GM23338 (cell line): ENCODE results near the gene STX4.

Source experiments
- CREB1 ChIP-seq: fragments of 250-450 bp; sonication (Bioruptor Pico); IDR thresholded peaks from 2 replicates; pipeline ENCODE4 v1.5.0; 2020; ENCODE audit warnings: low read depth, mild to moderate bottlenecking, moderate library complexity
- ETS1 ChIP-seq: IDR thresholded peaks from 2 replicates; pipeline ENCODE4 v1.6.1; 2016; ENCODE audit warnings: antibody characterized with exemption
- EZH2 ChIP-seq: fragments of 200-600 bp; sonication (generic); IDR thresholded peaks from one replicate; pipeline ENCODE4 v1.8.0; 2017; ENCODE audit warnings: antibody characterized with exemption, mild to moderate bottlenecking, low read depth; ENCODE audit not compliant: unreplicated experiment
- EZH2phosphoT487 ChIP-seq: fragments of 200-600 bp; sonication (generic); IDR thresholded peaks from one replicate; pipeline ENCODE4 v1.8.1; 2018; ENCODE audit warnings: antibody characterized with exemption; ENCODE audit not compliant: unreplicated experiment
- JUNB ChIP-seq: IDR thresholded peaks from one replicate; pipeline ENCODE4 v1.6.1; 2016; ENCODE audit warnings: antibody characterized with exemption; ENCODE audit not compliant: unreplicated experiment
- NANOG ChIP-seq: IDR thresholded peaks from 2 replicates; pipeline ENCODE4 v1.6.1; 2016; ENCODE audit warnings: antibody characterized with exemption, borderline replicate concordance
- POLR2AphosphoS5 ChIP-seq: IDR thresholded peaks from 2 replicates; pipeline ENCODE4 v1.6.1; 2016; ENCODE audit warnings: antibody characterized with exemption, low read depth
- STAT1 ChIP-seq: IDR thresholded peaks from one replicate; pipeline ENCODE4 v1.6.1; 2016; ENCODE audit warnings: antibody characterized with exemption; ENCODE audit not compliant: unreplicated experiment
- ZNF114 ChIP-seq: fragments of 250-450 bp; sonication (Bioruptor Pico); IDR thresholded peaks from 2 replicates; pipeline ENCODE4 v1.5.0; 2020; ENCODE audit warnings: mild to moderate bottlenecking, moderate library complexity
- ZNF331 ChIP-seq: fragments of 250-450 bp; sonication (Bioruptor Pico); IDR thresholded peaks from 2 replicates; pipeline ENCODE4 v1.5.0; 2020; ENCODE audit warnings: low read depth, mild to moderate bottlenecking, moderate library complexity
- TF ChIP-seq, protein P1 (sequence below), 2 experiments: fragments of 200-600 bp in 1 of 2; sonication (generic) in 1 of 2; conservative IDR thresholded peaks; 2 replicates each; pipeline versions ENCODE4 v1.5.1 to v1.6.1; 2016 to 2017; ENCODE audit warnings: antibody characterized with exemption in 2 of 2, low read depth in 2 of 2, mild to moderate bottlenecking in 2 of 2, moderate library complexity in 1 of 2
- TF ChIP-seq, protein P2 (sequence below): IDR thresholded peaks from one replicate; pipeline ENCODE4 v1.6.1; 2018; ENCODE audit warnings: antibody characterized with exemption; ENCODE audit not compliant: unreplicated experiment
- TF ChIP-seq, protein P3 (sequence below): fragments of 250-450 bp; sonication (Bioruptor Pico); IDR thresholded peaks from 2 replicates; pipeline ENCODE4 v1.5.0; 2020; ENCODE audit warnings: mild to moderate bottlenecking, moderate library complexity

GRCh38 chr16:31043352-31043751 is 10.0 kb downstream of the STX4 start:
- TF ChIP-seq, protein P1, sequence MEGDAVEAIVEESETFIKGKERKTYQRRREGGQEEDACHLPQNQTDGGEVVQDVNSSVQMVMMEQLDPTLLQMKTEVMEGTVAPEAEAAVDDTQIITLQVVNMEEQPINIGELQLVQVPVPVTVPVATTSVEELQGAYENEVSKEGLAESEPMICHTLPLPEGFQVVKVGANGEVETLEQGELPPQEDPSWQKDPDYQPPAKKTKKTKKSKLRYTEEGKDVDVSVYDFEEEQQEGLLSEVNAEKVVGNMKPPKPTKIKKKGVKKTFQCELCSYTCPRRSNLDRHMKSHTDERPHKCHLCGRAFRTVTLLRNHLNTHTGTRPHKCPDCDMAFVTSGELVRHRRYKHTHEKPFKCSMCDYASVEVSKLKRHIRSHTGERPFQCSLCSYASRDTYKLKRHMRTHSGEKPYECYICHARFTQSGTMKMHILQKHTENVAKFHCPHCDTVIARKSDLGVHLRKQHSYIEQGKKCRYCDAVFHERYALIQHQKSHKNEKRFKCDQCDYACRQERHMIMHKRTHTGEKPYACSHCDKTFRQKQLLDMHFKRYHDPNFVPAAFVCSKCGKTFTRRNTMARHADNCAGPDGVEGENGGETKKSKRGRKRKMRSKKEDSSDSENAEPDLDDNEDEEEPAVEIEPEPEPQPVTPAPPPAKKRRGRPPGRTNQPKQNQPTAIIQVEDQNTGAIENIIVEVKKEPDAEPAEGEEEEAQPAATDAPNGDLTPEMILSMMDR (conservative IDR thresholded peaks at IDR 0.05; ENCODE audit: low read depth in 2 of 2): no peak
- TF ChIP-seq EZH2 (no peak), EZH2phosphoT487 (no peak), POLR2AphosphoS5 (no peak), ETS1 (no peak), JUNB (no peak), ZNF114 (no peak), ZNF331 (no peak), CREB1 (no peak), NANOG (no peak), STAT1 (no peak)
- TF ChIP-seq, protein P2, sequence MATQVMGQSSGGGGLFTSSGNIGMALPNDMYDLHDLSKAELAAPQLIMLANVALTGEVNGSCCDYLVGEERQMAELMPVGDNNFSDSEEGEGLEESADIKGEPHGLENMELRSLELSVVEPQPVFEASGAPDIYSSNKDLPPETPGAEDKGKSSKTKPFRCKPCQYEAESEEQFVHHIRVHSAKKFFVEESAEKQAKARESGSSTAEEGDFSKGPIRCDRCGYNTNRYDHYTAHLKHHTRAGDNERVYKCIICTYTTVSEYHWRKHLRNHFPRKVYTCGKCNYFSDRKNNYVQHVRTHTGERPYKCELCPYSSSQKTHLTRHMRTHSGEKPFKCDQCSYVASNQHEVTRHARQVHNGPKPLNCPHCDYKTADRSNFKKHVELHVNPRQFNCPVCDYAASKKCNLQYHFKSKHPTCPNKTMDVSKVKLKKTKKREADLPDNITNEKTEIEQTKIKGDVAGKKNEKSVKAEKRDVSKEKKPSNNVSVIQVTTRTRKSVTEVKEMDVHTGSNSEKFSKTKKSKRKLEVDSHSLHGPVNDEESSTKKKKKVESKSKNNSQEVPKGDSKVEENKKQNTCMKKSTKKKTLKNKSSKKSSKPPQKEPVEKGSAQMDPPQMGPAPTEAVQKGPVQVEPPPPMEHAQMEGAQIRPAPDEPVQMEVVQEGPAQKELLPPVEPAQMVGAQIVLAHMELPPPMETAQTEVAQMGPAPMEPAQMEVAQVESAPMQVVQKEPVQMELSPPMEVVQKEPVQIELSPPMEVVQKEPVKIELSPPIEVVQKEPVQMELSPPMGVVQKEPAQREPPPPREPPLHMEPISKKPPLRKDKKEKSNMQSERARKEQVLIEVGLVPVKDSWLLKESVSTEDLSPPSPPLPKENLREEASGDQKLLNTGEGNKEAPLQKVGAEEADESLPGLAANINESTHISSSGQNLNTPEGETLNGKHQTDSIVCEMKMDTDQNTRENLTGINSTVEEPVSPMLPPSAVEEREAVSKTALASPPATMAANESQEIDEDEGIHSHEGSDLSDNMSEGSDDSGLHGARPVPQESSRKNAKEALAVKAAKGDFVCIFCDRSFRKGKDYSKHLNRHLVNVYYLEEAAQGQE: no peak
- TF ChIP-seq, protein P3, sequence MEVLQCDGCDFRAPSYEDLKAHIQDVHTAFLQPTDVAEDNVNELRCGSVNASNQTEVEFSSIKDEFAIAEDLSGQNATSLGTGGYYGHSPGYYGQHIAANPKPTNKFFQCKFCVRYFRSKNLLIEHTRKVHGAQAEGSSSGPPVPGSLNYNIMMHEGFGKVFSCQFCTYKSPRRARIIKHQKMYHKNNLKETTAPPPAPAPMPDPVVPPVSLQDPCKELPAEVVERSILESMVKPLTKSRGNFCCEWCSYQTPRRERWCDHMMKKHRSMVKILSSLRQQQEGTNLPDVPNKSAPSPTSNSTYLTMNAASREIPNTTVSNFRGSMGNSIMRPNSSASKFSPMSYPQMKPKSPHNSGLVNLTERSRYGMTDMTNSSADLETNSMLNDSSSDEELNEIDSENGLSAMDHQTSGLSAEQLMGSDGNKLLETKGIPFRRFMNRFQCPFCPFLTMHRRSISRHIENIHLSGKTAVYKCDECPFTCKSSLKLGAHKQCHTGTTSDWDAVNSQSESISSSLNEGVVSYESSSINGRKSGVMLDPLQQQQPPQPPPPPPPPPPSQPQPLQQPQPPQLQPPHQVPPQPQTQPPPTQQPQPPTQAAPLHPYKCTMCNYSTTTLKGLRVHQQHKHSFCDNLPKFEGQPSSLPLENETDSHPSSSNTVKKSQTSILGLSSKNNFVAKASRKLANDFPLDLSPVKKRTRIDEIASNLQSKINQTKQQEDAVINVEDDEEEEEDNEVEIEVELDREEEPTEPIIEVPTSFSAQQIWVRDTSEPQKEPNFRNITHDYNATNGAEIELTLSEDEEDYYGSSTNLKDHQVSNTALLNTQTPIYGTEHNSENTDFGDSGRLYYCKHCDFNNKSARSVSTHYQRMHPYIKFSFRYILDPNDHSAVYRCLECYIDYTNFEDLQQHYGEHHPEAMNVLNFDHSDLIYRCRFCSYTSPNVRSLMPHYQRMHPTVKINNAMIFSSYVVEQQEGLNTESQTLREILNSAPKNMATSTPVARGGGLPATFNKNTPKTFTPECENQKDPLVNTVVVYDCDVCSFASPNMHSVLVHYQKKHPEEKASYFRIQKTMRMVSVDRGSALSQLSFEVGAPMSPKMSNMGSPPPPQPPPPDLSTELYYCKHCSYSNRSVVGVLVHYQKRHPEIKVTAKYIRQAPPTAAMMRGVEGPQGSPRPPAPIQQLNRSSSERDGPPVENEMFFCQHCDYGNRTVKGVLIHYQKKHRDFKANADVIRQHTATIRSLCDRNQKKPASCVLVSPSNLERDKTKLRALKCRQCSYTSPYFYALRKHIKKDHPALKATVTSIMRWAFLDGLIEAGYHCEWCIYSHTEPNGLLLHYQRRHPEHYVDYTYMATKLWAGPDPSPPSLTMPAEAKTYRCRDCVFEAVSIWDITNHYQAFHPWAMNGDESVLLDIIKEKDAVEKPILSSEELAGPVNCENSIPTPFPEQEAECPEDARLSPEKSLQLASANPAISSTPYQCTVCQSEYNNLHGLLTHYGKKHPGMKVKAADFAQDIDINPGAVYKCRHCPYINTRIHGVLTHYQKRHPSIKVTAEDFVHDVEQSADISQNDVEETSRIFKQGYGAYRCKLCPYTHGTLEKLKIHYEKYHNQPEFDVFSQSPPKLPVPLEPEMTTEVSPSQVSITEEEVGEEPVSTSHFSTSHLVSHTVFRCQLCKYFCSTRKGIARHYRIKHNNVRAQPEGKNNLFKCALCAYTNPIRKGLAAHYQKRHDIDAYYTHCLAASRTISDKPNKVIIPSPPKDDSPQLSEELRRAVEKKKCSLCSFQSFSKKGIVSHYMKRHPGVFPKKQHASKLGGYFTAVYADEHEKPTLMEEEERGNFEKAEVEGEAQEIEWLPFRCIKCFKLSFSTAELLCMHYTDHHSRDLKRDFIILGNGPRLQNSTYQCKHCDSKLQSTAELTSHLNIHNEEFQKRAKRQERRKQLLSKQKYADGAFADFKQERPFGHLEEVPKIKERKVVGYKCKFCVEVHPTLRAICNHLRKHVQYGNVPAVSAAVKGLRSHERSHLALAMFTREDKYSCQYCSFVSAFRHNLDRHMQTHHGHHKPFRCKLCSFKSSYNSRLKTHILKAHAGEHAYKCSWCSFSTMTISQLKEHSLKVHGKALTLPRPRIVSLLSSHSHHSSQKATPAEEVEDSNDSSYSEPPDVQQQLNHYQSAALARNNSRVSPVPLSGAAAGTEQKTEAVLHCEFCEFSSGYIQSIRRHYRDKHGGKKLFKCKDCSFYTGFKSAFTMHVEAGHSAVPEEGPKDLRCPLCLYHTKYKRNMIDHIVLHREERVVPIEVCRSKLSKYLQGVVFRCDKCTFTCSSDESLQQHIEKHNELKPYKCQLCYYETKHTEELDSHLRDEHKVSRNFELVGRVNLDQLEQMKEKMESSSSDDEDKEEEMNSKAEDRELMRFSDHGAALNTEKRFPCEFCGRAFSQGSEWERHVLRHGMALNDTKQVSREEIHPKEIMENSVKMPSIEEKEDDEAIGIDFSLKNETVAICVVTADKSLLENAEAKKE (CRISPR knock-in tag): no peak
